Natural killer cell (primary cell): ENCODE measurements around the gene MAGEC3. TPM values are rescaled to one million over a fixed set of nuclear protein-coding genes. Genes with fewer than 3 reads are reported as not detected.

Experiments used
- ATAC-seq, 3 donors: fragments of 150-1000 bp in 2 of 3; fragments of 200-7000 bp in 1 of 3; cut with Tn5 transposase; 1 replicate in 1 of 3; 2 replicates in 2 of 3; pipeline ENCODE4 v1.10.0; 2021; ENCODE audit warnings: mild to moderate bottlenecking in 2 of 3, moderate library complexity in 2 of 3
- DNase-seq, 2 donors: peaks; one replicate each; pipeline versions ENCODE4 v3.0.0 to v3.0.0-alpha.2; 2013 to 2021; ENCODE audit warnings: mixed read lengths in 1 of 2
- H3K27ac ChIP-seq: one replicate; pipeline ENCODE4 v1.5.1; 2013; ENCODE audit warnings: mild to moderate bottlenecking, low read length
- H3K27me3 ChIP-seq: one replicate; pipeline ENCODE4 v1.6.1; 2013; ENCODE audit warnings: low read length; ENCODE audit not compliant: control insufficient read depth, insufficient read depth
- H3K36me3 ChIP-seq: one replicate; pipeline ENCODE4 v1.6.1; 2013; ENCODE audit warnings: low read length; ENCODE audit not compliant: control insufficient read depth, insufficient read depth
- H3K4me1 ChIP-seq: one replicate; pipeline ENCODE4 v1.6.1; 2013; ENCODE audit warnings: low read length; ENCODE audit not compliant: control insufficient read depth, insufficient read depth
- H3K4me3 ChIP-seq: one replicate; pipeline ENCODE4 v1.5.1; 2013; ENCODE audit warnings: low read length
- H3K9me3 ChIP-seq: one replicate; pipeline ENCODE4 v1.6.1; 2013; ENCODE audit warnings: low read length; ENCODE audit not compliant: control insufficient read depth, insufficient read depth
- H3K27ac Mint-ChIP-seq, 2 donors: one replicate each; pipeline ENCODE4 v1.8.0; 2022; ENCODE audit warnings: mild to moderate bottlenecking in 2 of 2, mixed read lengths in 2 of 2, moderate library complexity in 1 of 2
- H3K27me3 Mint-ChIP-seq, 2 donors: one replicate each; pipeline ENCODE4 v1.8.0; 2022; ENCODE audit warnings: low read depth in 2 of 2, mixed read lengths in 2 of 2
- H3K36me3 Mint-ChIP-seq: one replicate; pipeline ENCODE4 v1.8.0; 2022; ENCODE audit warnings: mixed read lengths
- H3K4me1 Mint-ChIP-seq, 2 donors: one replicate each; pipeline ENCODE4 v1.8.0; 2022; ENCODE audit warnings: mixed read lengths in 2 of 2
- H3K4me3 Mint-ChIP-seq: one replicate; pipeline ENCODE4 v1.8.0; 2022; ENCODE audit warnings: mild to moderate bottlenecking, moderate library complexity, mixed read lengths
- H3K9me3 Mint-ChIP-seq, 2 donors: one replicate each; pipeline ENCODE4 v1.8.0; 2022; ENCODE audit warnings: mixed read lengths in 2 of 2
- WGBS: methylation state at CpG from one replicate; pipeline ENCODE4 v1.1.7; 2013; ENCODE audit warnings: missing lambda C conversion rate; ENCODE audit not compliant: insufficient coverage; 5-methylcytosine and 5-hydroxymethylcytosine counted together
- intact Hi-C: fragments of 100-400 bp; cut with micrococcal nuclease; formaldehyde crosslinking; loops from one replicate; pipeline ENCODE4 v1.14.2; 2022
- total RNA-seq, 4 donors: library from RNA; stranded (reverse); fragments of 120-200 nt in 1 of 4; gene quantifications; one replicate each; pipeline versions ENCODE4 v1.2.3 to v1.2.4, GENCODE V29; 2013 to 2022
- TF ChIP-seq, protein P1 (sequence below): fragments of 200-600 bp; IDR thresholded peaks from one replicate; pipeline ENCODE4 v1.8.0; 2022; ENCODE audit warnings: antibody characterized with exemption

MAGEC3 gene
- total RNA-seq, 3 donors from 2014 or later (not counting 1 experiment from before 2014, with no cell fraction given) = not detected

DNA sequence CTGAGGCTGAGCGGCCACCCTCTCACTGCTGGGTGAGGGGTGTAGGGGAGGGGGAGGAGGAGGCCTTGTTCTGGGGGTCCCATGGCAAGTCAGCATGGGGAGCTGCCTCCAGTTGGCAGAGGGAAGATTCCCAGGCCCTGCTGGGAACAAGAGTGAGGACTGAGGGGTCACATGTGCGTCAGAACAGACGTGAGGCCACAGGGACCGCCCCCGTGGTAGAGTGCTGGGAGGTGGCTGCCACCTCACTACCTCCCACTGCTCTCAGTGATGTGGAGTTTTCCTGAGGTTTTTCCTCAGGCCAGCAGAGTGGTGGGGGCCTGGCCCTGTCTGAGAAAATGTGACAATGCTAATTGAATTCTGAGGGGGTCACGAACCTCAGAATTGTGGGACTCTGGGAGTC is 66.1 kb downstream of the MAGEC3 start:
- no peak overlapping the region for H3K4me3 Mint-ChIP-seq
- no peaks in the 10 kb centered on the region for H3K4me1 Mint-ChIP-seq
- H3K27me3 Mint-ChIP-seq = peaks cover 0 to 20% of the 10 kb centered on the region in 2 donors
- no peak for ATAC-seq
- no peak for DNase-seq
- intact Hi-C loops = no loop called here
- Histone ChIP-seq H3K27me3 (no peaks in the 10 kb centered on the region), H3K4me3 (no peak overlapping the region), H3K4me1 (no peaks in the 10 kb centered on the region), H3K9me3 (no peaks in the 10 kb centered on the region), H3K36me3 (no peaks in the 10 kb centered on the region), H3K27ac (no peak overlapping the region)
- H3K27ac Mint-ChIP-seq = no peak overlapping the region
- TF ChIP-seq, protein P1, sequence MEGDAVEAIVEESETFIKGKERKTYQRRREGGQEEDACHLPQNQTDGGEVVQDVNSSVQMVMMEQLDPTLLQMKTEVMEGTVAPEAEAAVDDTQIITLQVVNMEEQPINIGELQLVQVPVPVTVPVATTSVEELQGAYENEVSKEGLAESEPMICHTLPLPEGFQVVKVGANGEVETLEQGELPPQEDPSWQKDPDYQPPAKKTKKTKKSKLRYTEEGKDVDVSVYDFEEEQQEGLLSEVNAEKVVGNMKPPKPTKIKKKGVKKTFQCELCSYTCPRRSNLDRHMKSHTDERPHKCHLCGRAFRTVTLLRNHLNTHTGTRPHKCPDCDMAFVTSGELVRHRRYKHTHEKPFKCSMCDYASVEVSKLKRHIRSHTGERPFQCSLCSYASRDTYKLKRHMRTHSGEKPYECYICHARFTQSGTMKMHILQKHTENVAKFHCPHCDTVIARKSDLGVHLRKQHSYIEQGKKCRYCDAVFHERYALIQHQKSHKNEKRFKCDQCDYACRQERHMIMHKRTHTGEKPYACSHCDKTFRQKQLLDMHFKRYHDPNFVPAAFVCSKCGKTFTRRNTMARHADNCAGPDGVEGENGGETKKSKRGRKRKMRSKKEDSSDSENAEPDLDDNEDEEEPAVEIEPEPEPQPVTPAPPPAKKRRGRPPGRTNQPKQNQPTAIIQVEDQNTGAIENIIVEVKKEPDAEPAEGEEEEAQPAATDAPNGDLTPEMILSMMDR = no peak
- 93% methylated on average over 4 of the region's 6 CpGs for WGBS
- H3K36me3 Mint-ChIP-seq = peaks cover 12% of the 10 kb centered on the region
- H3K9me3 Mint-ChIP-seq = peaks cover 2 to 16% of the 10 kb centered on the region in 2 donors

DNA sequence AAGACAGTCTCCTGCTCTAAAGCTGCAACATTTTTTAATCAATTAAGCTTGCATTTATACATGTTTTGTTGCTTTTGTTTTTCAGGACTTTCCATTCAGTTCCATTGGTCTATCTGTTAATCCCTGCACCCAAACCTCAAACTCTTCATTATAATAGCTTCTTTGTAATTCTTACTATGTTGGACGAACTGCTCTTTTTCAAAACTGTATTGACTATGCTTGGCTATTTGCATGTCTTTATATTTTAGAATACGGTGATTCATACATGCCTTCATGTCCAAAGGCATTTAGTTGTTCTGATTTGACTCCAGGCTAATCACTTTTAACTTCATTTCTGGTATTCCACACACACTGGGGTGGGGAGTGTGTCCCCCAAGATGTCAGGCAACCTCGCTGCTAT is 79.7 kb downstream of the MAGEC3 start:
- H3K27me3 ChIP-seq = no peaks in the 10 kb centered on the region
- H3K36me3 Mint-ChIP-seq = no peaks in the 10 kb centered on the region

DNA sequence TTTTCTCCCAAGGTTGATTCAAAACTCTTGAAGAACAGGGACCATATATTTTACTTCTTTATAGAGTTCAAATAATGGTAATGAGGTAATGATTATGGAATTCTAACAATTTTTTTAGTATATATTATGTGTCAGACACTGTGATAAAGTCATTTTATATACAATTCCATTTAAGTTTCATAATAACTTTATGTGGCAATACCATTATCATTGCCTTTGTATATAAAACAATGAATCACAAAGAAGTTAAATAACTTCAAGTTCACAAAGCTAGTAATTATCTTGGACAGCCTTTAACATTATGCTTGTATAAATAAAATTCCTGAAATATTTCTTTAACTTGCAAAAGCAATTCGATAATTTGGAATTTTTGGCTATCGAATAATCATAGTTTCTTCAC is 86.2 kb downstream of the MAGEC3 start:
- Histone ChIP-seq H3K36me3 (no peaks in the 10 kb centered on the region), H3K4me3 (no peak overlapping the region), H3K4me1 (no peaks in the 10 kb centered on the region), H3K27ac (no peak overlapping the region), H3K27me3 (no peaks in the 10 kb centered on the region), H3K9me3 (no peaks in the 10 kb centered on the region)
- intact Hi-C loops = no loop called here
- Mint-ChIP-seq H3K9me3 (peaks cover 0 to 13% of the 10 kb centered on the region in 2 donors), H3K27me3 (no peaks in the 10 kb centered on the region), H3K4me1 (no peaks in the 10 kb centered on the region), H3K36me3 (no peaks in the 10 kb centered on the region), H3K4me3 (no peak overlapping the region), H3K27ac (no peak overlapping the region)
- DNase-seq = no peak
- no peak for ATAC-seq
- TF ChIP-seq, protein P1 = no peak
- WGBS = 82% methylated on average over 2 of the region's 2 CpGs

More for the DNA sequence above, 79.7 kb downstream of the MAGEC3 start:
- H3K36me3 ChIP-seq = no peaks in the 10 kb centered on the region
- no peak overlapping the region for H3K27ac Mint-ChIP-seq
- WGBS = 78% methylated on average over 1 of the region's 3 CpGs
- peaks cover 2 to 7% of the 10 kb centered on the region in 2 donors for H3K9me3 Mint-ChIP-seq
- H3K9me3 ChIP-seq = no peaks in the 10 kb centered on the region
- intact Hi-C loops = no loop called here
- no peak for DNase-seq
- no peak overlapping the region for H3K4me3 Mint-ChIP-seq
- no peaks in the 10 kb centered on the region for H3K27me3 Mint-ChIP-seq
- TF ChIP-seq, protein P1 = no peak
- no peaks in the 10 kb centered on the region for H3K4me1 Mint-ChIP-seq
- H3K4me1 ChIP-seq = no peaks in the 10 kb centered on the region
- H3K27ac ChIP-seq = no peak overlapping the region
- H3K4me3 ChIP-seq = no peak overlapping the region
- ATAC-seq = no peak

DNA sequence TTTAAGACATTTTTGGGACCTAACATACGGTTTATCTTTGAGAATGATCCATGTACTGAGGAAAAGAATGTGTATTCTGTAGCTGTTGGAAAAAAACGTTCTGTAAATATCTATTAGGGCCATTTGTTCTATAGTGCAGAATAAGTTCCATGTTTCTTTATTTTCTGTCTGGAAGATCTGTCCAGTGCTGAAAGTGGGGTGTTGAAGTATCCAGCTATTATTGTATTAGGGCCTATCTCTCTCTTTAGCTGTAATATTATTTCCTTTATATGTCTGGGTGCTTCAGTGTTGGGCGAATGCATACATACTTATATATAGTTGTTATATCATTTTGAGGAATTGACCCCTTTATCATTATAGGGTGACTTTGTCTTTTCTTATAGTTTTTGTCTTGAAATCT is 90.3 kb downstream of the MAGEC3 start:
- Mint-ChIP-seq H3K9me3 (peaks cover 0 to 9% of the 10 kb centered on the region in 2 donors), H3K4me3 (no peak overlapping the region), H3K27ac (no peak overlapping the region), H3K4me1 (no peaks in the 10 kb centered on the region), H3K36me3 (no peaks in the 10 kb centered on the region), H3K27me3 (no peaks in the 10 kb centered on the region)
- 60% methylated on average over 2 of the region's 3 CpGs for WGBS
- H3K4me1 ChIP-seq = no peaks in the 10 kb centered on the region
- H3K27ac ChIP-seq = no peak overlapping the region
- TF ChIP-seq, protein P1 = no peak
- H3K36me3 ChIP-seq = no peaks in the 10 kb centered on the region
- DNase-seq (no peak), ATAC-seq (no peak)
- H3K9me3 ChIP-seq = peaks cover 7% of the 10 kb centered on the region
- H3K4me3 ChIP-seq = no peak overlapping the region
- no peaks in the 10 kb centered on the region for H3K27me3 ChIP-seq
- intact Hi-C loops = no loop called here
